HCT116 (cell line): ENCODE measurements around the gene SH3RF2.

Experiments used
- CTCF ChIP-seq, 3 experiments: fragments of 200-600 bp in 1 of 3; sonication (generic) in 1 of 3; IDR thresholded peaks in 2 of 3; conservative IDR thresholded peaks in 1 of 3; 2 replicates each; pipeline ENCODE4 v1.5.1; 2012 to 2017; ENCODE audit warnings: low read depth in 2 of 3, low read length in 2 of 3, antibody characterized with exemption in 1 of 3, borderline replicate concordance in 1 of 3, control low read depth in 1 of 3, mild to moderate bottlenecking in 1 of 3, mixed read lengths in 1 of 3, mixed run types in 1 of 3, moderate library complexity in 1 of 3; ENCODE audit not compliant: insufficient read depth in 1 of 3
- EZH2phosphoT487 ChIP-seq: fragments of 200-600 bp; IDR thresholded peaks from 2 replicates; pipeline ENCODE4 v1.6.1; 2018; ENCODE audit warnings: antibody characterized with exemption, borderline replicate concordance
- JUND ChIP-seq: IDR thresholded peaks from 2 replicates; pipeline ENCODE4 v1.6.1; 2012
- MAX ChIP-seq: IDR thresholded peaks from 2 replicates; pipeline ENCODE4 v1.6.1; 2012
- POLR2A ChIP-seq: IDR thresholded peaks from 2 replicates; pipeline ENCODE4 v1.7.0; 2011; ENCODE audit warnings: borderline replicate concordance; ENCODE audit not compliant: insufficient read depth, insufficient read length; ENCODE audit errors: extremely low read depth
- POLR2AphosphoS5 ChIP-seq: IDR thresholded peaks from 2 replicates; pipeline ENCODE4 v1.6.1; 2011; ENCODE audit warnings: mild to moderate bottlenecking, low read depth, low read length, moderate library complexity
- RAD21 ChIP-seq: IDR thresholded peaks from 2 replicates; pipeline ENCODE4 v1.6.1; 2012; ENCODE audit warnings: low read depth, mild to moderate bottlenecking
- REST ChIP-seq: IDR thresholded peaks from 2 replicates; pipeline ENCODE4 v1.6.1; 2012; ENCODE audit warnings: low read depth
- SP1 ChIP-seq: IDR thresholded peaks from 2 replicates; pipeline ENCODE4 v1.6.1; 2012; ENCODE audit warnings: low read depth
- YY1 ChIP-seq: IDR thresholded peaks from 2 replicates; pipeline ENCODE4 v1.6.1; 2011; ENCODE audit warnings: low read length, low read depth, moderate library complexity, mild to moderate bottlenecking; ENCODE audit not compliant: insufficient replicate concordance; ENCODE audit errors: extremely low read depth

GRCh38 chr5:145911164-145911563, 25.2 kb upstream of the SH3RF2 start:
- TF ChIP-seq CTCF (IDR thresholded peaks at IDR 0.05 in 2 of 3, conservative IDR thresholded peaks at IDR 0.05 in 1 of 3; ENCODE audit: borderline replicate concordance in 1 of 3, insufficient read depth in 1 of 3, low read depth in 2 of 3, low read length in 2 of 3) (no peak), POLR2A (no peak), POLR2AphosphoS5 (no peak), EZH2phosphoT487 (no peak), SP1 (no peak), MAX (no peak), RAD21 (no peak), YY1 (no peak), JUND (no peak), REST (no peak)
